HG03378 (cell line): Measurements from ENCODE around the gene LONP2.
"Not testable (repeated sequence)": the region's sequence is repeated elsewhere in the genome, so short reads cannot be mapped to it uniquely, and the experiment has no call there.

ENCODE experiments used
- ATAC-seq: cut with Tn5 transposase; IDR thresholded peaks from one replicate; pipeline ENCODE4 v1.9.1; 2021; ENCODE audit warnings: mild to moderate bottlenecking, moderate library complexity; ENCODE audit not compliant: unreplicated experiment

LONP2 gene

DNA sequence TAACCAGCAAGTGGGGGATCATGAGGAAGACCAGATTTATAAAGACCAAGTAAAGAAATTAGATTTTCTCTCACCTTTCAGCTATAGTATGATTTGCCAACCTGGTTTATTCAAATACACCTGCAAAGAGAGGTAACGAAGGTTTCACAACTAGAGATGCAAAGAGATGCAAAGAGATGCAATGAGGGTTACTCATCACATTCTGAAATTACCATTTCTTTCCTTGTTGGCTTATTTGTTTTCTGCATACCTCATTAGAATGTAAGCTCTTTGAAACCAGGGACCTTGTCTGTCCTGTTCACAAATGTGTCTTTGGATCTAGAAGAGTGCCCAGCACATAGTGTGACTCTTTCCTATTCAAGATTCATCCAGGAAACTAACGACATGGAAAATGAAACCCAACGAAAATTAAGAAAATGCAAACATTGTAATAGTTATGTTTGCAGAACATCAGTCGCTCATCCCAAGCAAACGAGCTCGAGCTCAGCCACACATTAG is 9.0 kb upstream of the LONP2 start:
- ATAC-seq: no peak

DNA sequence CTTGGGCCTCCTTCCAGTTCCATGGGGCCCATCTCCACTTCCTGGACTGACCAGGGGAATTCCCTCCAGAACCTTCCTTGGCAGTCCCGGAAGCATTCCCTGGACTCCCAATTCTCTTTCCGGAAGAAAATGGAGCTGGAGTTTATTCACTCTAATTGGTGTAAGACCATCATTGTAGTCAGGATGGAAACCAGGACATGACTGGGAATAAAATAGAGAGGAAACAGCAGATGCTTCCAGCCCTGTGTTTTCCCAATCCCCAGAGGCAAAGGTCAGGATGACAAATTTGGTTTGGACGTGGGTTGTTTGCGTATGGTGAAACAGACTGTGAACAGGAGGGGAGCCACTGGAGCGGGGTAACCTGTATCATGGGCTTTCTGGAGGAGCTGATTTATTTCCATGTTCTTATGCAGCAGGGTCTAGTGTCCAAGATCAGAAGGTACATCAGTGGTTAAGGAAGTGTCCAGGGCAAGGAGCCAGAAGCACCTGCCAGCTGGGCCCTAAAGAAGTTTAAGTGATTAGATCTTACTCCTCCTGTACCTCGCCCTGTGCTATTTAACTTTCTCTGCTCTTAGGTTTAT is 8.5 kb upstream of the LONP2 start:
- no peak for ATAC-seq

GRCh38 chr16:48236286-48236685 is 7.8 kb upstream of the LONP2 start:
- ATAC-seq: no peak

DNA sequence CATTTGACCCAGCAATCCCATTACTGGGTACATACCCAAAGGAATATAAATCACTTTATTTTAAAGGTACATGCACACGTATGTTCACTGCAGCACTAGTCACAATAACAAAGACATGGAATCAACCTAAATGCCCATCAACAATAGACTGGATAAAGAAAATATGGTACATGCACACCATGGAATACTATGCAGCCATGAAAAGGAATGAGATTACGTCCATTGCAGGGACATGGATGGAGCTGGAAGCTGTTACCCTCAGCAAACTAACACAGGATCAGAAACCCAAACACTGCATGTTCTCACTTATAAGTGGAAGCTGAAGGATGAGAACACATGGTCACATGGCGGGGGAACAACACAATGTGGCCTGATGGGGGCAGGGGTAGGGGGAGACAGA is 4.0 kb upstream of the LONP2 start:
- ATAC-seq: not testable (repeated sequence)

DNA sequence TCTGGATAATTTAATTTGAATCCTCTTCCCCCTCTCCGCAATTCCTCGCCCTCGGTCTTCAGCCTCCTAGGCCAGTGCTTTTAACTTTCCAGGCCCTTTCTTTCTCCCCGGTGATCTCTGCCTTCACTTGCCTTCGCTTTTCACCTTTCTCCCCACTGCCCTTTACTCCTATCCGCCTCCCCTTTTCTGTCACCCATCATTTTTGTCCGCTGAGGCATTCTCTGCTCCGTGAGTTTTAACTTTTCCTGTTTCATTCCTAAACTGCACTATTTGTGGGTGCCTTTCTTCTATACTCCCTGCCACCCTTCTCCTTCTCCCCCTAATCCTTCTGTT is 729 bp downstream of the LONP2 start:
- no peak for ATAC-seq

DNA sequence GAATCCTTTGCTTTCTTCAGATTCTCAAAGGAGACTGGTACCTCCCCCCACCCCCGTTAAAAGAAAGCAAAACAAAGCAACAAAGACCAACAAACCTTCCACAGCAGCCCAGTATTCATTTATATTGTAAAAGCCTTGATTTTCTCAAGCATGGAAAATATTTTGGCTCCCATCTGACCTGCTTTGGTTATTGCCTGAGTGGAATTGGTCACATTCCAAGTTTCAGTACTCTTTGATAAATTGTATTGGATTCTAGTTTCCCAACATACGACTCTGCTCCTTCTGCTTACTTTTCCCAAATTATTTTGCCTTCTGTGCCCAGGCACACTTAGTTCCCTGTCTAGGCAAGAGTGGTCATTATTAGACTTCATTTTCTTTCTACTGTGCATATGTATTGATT is 2.0 kb downstream of the LONP2 start:
- no peak for ATAC-seq

- ATAC-seq: no peak
Measured at GRCh38 chr16:48247311-48247710, 3.2 kb downstream of the LONP2 start, which contains the start of gene ABCC11. TSS of gene ABCC11 (minus strand) at chr16:48247539. CDS start at chr16:48231921, 15,618 bp downstream.

- no peak for ATAC-seq
Measured at GRCh38 chr16:48250520-48251278, 6.6 kb downstream of the LONP2 start.

DNA sequence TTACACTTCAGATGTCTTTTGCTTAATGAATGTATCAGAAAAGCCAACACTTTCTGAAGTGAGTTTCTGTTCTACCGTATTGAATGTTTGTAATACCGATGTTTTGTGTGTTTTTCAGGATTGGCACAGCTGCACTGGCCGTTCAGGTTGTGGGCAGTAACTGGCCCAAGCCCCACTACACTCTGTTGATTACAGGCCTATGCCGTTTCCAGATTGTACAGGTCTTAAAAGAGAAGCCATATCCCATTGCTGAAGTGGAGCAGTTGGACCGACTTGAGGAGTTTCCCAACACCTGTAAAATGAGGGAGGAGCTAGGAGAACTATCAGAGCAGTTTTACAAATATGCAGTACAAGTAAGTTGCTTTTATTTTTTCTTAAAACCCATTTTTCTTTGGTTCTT is 7.9 kb downstream of the LONP2 start:
- ATAC-seq: no peak

GRCh38 chr16:48256579-48257177 is 12.6 kb downstream of the LONP2 start:
- no peak for ATAC-seq

- ATAC-seq: no peak
Measured at GRCh38 chr16:48261569-48261968, 17.5 kb downstream of the LONP2 start.

- no peak for ATAC-seq
Measured at GRCh38 chr16:48262631-48263030, 18.5 kb downstream of the LONP2 start.

- ATAC-seq: no peak
Measured at GRCh38 chr16:48269011-48269410, 24.9 kb downstream of the LONP2 start.

- no peak for ATAC-seq
Measured at GRCh38 chr16:48271728-48272127, 27.6 kb downstream of the LONP2 start.

- ATAC-seq: no peak
Measured at GRCh38 chr16:48272837-48273421, 28.8 kb downstream of the LONP2 start.

GRCh38 chr16:48274476-48274875 is 30.4 kb downstream of the LONP2 start:
- no peak for ATAC-seq

- ATAC-seq: no peak
Measured at GRCh38 chr16:48276102-48276501, 32.0 kb downstream of the LONP2 start.

GRCh38 chr16:48277158-48277557 is 33.1 kb downstream of the LONP2 start:
- ATAC-seq: no peak

GRCh38 chr16:48279199-48279598 is 35.1 kb downstream of the LONP2 start:
- no peak for ATAC-seq

DNA sequence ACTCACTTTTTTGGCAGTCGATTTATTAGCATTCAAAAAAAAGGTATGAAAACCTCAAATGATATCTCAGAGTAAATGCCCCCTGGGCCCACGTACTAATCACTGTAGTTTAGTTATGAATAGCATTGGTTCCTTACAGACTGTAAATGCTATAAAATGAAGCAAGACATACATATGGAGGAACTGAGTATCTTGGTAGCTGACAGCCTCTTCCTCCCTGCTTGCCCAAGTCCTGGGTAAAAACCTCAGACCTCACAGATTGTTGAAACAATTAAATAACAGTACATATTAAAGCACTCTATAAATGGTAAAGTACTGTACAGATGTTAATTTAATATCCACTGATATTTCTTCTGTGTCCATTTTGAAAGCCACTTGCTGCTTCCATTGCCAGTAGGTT is 36.4 kb downstream of the LONP2 start:
- no peak for ATAC-seq

DNA sequence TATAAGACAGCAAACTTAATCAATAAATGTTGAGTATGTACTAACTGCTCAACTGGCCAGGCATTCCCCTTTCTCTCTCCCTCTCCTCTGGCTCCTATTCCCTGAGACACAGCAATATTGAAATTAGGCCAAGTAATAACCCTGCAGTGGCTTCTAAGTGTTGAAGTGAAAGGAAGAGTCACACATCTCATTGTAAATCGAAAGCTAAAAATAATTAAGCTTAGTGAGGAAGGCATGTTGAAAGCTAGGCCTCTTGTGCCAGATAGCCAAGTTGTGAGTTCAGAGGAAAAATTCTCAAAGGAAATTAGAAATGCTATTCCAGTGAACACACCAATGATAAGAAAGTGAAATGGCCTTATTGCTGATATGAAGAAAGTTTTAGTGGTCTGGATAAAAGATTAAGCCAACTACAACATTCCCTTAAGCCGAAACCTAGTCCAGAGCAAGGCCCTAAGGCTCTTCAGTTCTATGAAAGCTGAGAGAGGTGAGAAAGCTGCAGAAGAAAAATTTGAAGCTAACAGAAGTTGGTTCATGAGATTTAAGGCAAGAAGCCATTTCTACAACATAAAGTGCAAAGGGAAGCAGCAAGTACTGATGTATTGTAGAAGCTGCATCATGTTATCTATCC is 38.6 kb downstream of the LONP2 start:
- no peak for ATAC-seq
